Suprapubic skin (tissue), 4 donors: ENCODE results near the gene TRPV3. TPM values are rescaled to one million over a fixed set of nuclear protein-coding genes. Genes with fewer than 3 reads are reported as not detected.
"Not testable (repeated sequence)": the region's sequence is repeated elsewhere in the genome, so short reads cannot be mapped to it uniquely, and the experiment has no call there.

Experiments
- DNase-seq, 2 donors: peaks; one replicate each; pipeline ENCODE4 v3.0.0-alpha.2; 2019; ENCODE audit warnings: low spot score in 2 of 2
- H3K27ac ChIP-seq: fragments of 200-600 bp; sonication (generic); one replicate; pipeline ENCODE4 v1.5.1; 2019
- H3K27me3 ChIP-seq: fragments of 200-600 bp; sonication (generic); one replicate; pipeline ENCODE4 v1.5.1; 2019
- H3K36me3 ChIP-seq: fragments of 200-600 bp; sonication (generic); one replicate; pipeline ENCODE4 v1.5.1; 2019
- H3K4me1 ChIP-seq: fragments of 200-600 bp; sonication (generic); one replicate; pipeline ENCODE4 v1.5.1; 2019
- H3K4me3 ChIP-seq: fragments of 200-600 bp; sonication (generic); one replicate; pipeline ENCODE4 v1.5.1; 2019; ENCODE audit warnings: mild to moderate bottlenecking
- H3K9me3 ChIP-seq: fragments of 200-600 bp; sonication (generic); one replicate; pipeline ENCODE4 v1.5.1; 2019
- EP300 ChIP-seq: sonication (generic); formaldehyde crosslinking; IDR thresholded peaks from one replicate; pipeline ENCODE4 v1.6.1; 2017; ENCODE audit warnings: antibody characterized with exemption
- POLR2A ChIP-seq, 2 donors: fragments of 450-650 bp; IDR thresholded peaks; one replicate each; pipeline ENCODE4 v1.6.1; 2017; ENCODE audit warnings: antibody characterized with exemption in 2 of 2, mild to moderate bottlenecking in 2 of 2, moderate library complexity in 2 of 2
- POLR2AphosphoS5 ChIP-seq, 3 donors: sonication (generic); formaldehyde crosslinking; IDR thresholded peaks; one replicate each; pipeline ENCODE4 v1.6.1; 2017; ENCODE audit warnings: antibody characterized with exemption in 3 of 3
- WGBS: methylation state at CpG from one replicate; pipeline ENCODE4 v1.1.5; 2018; 5-methylcytosine and 5-hydroxymethylcytosine counted together
- total RNA-seq, 4 donors: library from RNA; depleted of rRNA; stranded (reverse); fragments of >200 nt; gene quantifications; one replicate each; pipeline ENCODE4 v1.1.0, GENCODE V29; 2016
- TF ChIP-seq, protein P1 (sequence below), 2 donors: fragments of 200-600 bp in 1 of 2; fragments of 450-650 bp in 1 of 2; sonication (generic) in 1 of 2; IDR thresholded peaks; one replicate each; pipeline ENCODE4 v1.5.1; 2016 to 2019; ENCODE audit warnings: antibody characterized with exemption in 2 of 2, mild to moderate bottlenecking in 1 of 2, moderate library complexity in 1 of 2

TRPV3 gene
- total RNA-seq, 4 donors from 2014 or later: 25.6 to 45.4 (median 34.4) TPM

GRCh38 chr17:3572231-3572630 lies 14.6 kb upstream of the TRPV3 start:
- Histone ChIP-seq H3K4me3 (no peak overlapping the region), H3K36me3 (peaks cover 41% of the 10 kb centered on the region), H3K9me3 (no peaks in the 10 kb centered on the region), H3K27ac (no peak overlapping the region), H3K4me1 (no peaks in the 10 kb centered on the region), H3K27me3 (no peaks in the 10 kb centered on the region)
- WGBS: 87% methylated on average over 3 of the region's 7 CpGs
- TF ChIP-seq EP300 (no peak), POLR2A (IDR thresholded peaks at IDR 0.05) (no peak), POLR2AphosphoS5 (IDR thresholded peaks at IDR 0.05) (no peak)
- TF ChIP-seq, protein P1, sequence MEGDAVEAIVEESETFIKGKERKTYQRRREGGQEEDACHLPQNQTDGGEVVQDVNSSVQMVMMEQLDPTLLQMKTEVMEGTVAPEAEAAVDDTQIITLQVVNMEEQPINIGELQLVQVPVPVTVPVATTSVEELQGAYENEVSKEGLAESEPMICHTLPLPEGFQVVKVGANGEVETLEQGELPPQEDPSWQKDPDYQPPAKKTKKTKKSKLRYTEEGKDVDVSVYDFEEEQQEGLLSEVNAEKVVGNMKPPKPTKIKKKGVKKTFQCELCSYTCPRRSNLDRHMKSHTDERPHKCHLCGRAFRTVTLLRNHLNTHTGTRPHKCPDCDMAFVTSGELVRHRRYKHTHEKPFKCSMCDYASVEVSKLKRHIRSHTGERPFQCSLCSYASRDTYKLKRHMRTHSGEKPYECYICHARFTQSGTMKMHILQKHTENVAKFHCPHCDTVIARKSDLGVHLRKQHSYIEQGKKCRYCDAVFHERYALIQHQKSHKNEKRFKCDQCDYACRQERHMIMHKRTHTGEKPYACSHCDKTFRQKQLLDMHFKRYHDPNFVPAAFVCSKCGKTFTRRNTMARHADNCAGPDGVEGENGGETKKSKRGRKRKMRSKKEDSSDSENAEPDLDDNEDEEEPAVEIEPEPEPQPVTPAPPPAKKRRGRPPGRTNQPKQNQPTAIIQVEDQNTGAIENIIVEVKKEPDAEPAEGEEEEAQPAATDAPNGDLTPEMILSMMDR (IDR thresholded peaks at IDR 0.05): no peak
- DNase-seq: no peak

GRCh38 chr17:3571043-3571900 lies 13.7 kb upstream of the TRPV3 start:
- Histone ChIP-seq H3K27me3 (no peaks in the 10 kb centered on the region), H3K27ac (no peak overlapping the region), H3K4me3 (no peak overlapping the region), H3K9me3 (no peaks in the 10 kb centered on the region), H3K4me1 (no peaks in the 10 kb centered on the region), H3K36me3 (peaks cover 41% of the 10 kb centered on the region)
- no peak for DNase-seq
- WGBS: 93% methylated on average over 21 of the region's 36 CpGs
- TF ChIP-seq EP300 (no peak), POLR2A (IDR thresholded peaks at IDR 0.05) (no peak), POLR2AphosphoS5 (IDR thresholded peaks at IDR 0.05) (no peak)
- TF ChIP-seq, protein P1 (IDR thresholded peaks at IDR 0.05): no peak

- Histone ChIP-seq H3K36me3 (peaks cover 41% of the 10 kb centered on the region), H3K27ac (no peak overlapping the region), H3K4me1 (no peaks in the 10 kb centered on the region), H3K9me3 (no peaks in the 10 kb centered on the region), H3K4me3 (no peak overlapping the region), H3K27me3 (no peaks in the 10 kb centered on the region)
- DNase-seq: no peak
- no peak for TF ChIP-seq EP300
- no peak for TF ChIP-seq POLR2A (IDR thresholded peaks at IDR 0.05)
- TF ChIP-seq, protein P1 (IDR thresholded peaks at IDR 0.05): no peak
- TF ChIP-seq POLR2AphosphoS5 (IDR thresholded peaks at IDR 0.05): no peak
- 89% methylated on average over 9 of the region's 9 CpGs for whole genome bisulfite sequencing
Observed at GRCh38 chr17:3569534-3570137, 12.0 kb upstream of the TRPV3 start.

GRCh38 chr17:3566551-3566950 lies 8.9 kb upstream of the TRPV3 start:
- H3K27me3 ChIP-seq: no peaks in the 10 kb centered on the region
- no peak overlapping the region for H3K4me3 ChIP-seq
- H3K36me3 ChIP-seq: peaks cover 24% of the 10 kb centered on the region
- peaks cover 7% of the 10 kb centered on the region for H3K4me1 ChIP-seq
- TF ChIP-seq POLR2A (IDR thresholded peaks at IDR 0.05) (no peak), EP300 (no peak), POLR2AphosphoS5 (IDR thresholded peaks at IDR 0.05) (no peak)
- TF ChIP-seq, protein P1 (IDR thresholded peaks at IDR 0.05): no peak
- WGBS: 91% methylated on average over 12 of the region's 12 CpGs
- H3K27ac ChIP-seq: no peak overlapping the region
- H3K9me3 ChIP-seq: no peaks in the 10 kb centered on the region
- no peak for DNase-seq

DNA sequence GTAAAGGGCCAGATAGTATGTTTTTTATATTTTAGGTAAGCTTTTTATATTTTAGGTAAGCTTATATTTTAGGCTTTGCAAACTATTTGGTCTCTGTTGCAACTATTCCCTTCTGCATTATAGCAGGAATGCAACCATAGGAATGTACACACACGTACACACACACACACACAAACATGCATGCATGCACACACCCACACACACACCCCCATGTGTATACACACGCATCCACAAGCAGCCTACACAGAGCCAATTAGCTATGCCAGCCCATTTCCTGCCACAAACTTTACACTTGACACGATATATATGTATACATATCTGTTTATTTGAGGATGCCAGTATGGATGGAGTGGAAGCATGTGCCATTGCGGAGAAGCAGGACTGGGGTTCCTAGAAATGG lies 7.5 kb upstream of the TRPV3 start:
- H3K27me3 ChIP-seq: no peaks in the 10 kb centered on the region
- 76% methylated on average over 4 of the region's 4 CpGs for WGBS
- no peaks in the 10 kb centered on the region for H3K9me3 ChIP-seq
- TF ChIP-seq, protein P1 (IDR thresholded peaks at IDR 0.05): no peak
- no peak for TF ChIP-seq EP300
- TF ChIP-seq POLR2AphosphoS5 (IDR thresholded peaks at IDR 0.05): no peak
- no peak for TF ChIP-seq POLR2A (IDR thresholded peaks at IDR 0.05)
- no peak for DNase-seq
- H3K4me3 ChIP-seq: no peak overlapping the region
- H3K4me1 ChIP-seq: peaks cover 7% of the 10 kb centered on the region
- no peak overlapping the region for H3K27ac ChIP-seq
- H3K36me3 ChIP-seq: peaks cover 13% of the 10 kb centered on the region

DNA sequence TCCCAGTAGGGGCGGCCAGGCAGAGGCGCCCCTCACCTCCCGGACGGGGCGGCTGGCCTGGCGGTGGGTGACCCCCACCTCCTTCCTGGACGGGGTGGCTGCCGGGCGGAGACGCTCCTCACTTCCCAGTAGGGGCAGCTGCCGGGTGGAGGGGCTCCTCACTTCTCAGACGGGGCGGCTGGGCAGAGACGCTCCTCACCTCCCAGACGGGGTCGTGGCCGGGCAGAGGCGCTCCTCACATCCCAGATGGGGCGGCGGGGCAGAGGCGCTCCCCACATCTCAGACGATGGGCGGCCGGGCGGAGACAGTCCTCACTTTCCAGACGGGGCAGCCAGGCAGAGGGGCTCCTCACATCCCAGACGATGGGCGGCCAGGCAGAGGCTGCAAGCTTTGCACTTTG lies 6.6 kb upstream of the TRPV3 start:
- 95% methylated on average over 13 of the region's 28 CpGs for WGBS
- not testable (repeated sequence) for DNase-seq

More for the DNA sequence above, 6.6 kb upstream of the TRPV3 start:
- not testable (repeated sequence) for H3K9me3 ChIP-seq, H3K27me3 ChIP-seq, H3K27ac ChIP-seq, H3K4me3 ChIP-seq
- peaks cover 10% of the 10 kb centered on the region for H3K36me3 ChIP-seq
- H3K4me1 ChIP-seq: peaks cover 10% of the 10 kb centered on the region
